ENCODE results near the gene NANP.
"Not testable (repeated sequence)": the region's sequence is repeated elsewhere in the genome, so short reads cannot be mapped to it uniquely, and the experiment has no call there.

The NANP gene

GRCh38 chr20:25623736-25624499, at the start of gene NANP:
Gene NANP, minus strand, starts transcription at chr20:25624014. Its CDS starts 66 bp downstream, at chr20:25623948.
- POLR2A ChIA-PET = no interaction called here
- DNase-seq (ENCODE audit: extremely low spot score) = peak; percentile 96
- TF ChIP-seq CTCF (IDR thresholded peaks at IDR 0.05; ENCODE audit: control extremely low read depth, extremely low read depth, low read depth, missing control alignments) = no peak
- CTCF ChIA-PET = no interaction called here

- TF ChIP-seq CTCF (IDR thresholded peaks at IDR 0.05; ENCODE audit: control extremely low read depth, extremely low read depth, low read depth, missing control alignments) = no peak
- CTCF ChIA-PET = no interaction called here
- POLR2A ChIA-PET = no interaction called here
- DNase-seq (ENCODE audit: extremely low spot score) = no peak
These were observed 48.9 kb upstream of the NANP start for GRCh38 chr20:25672659-25673235.

GRCh38 chr20:25669826-25670422, 46.1 kb upstream of the NANP start:
- ChIA-PET POLR2A (no interaction called here), CTCF (no interaction called here)
- DNase-seq (ENCODE audit: extremely low spot score) = no peak
- no peak for TF ChIP-seq CTCF (IDR thresholded peaks at IDR 0.05; ENCODE audit: control extremely low read depth, extremely low read depth, low read depth, missing control alignments)

GRCh38 chr20:25668446-25668845, 44.6 kb upstream of the NANP start:
- ChIA-PET POLR2A (no interaction called here), CTCF (no interaction called here)
- no peak for DNase-seq (ENCODE audit: extremely low spot score)
- TF ChIP-seq CTCF (IDR thresholded peaks at IDR 0.05; ENCODE audit: control extremely low read depth, extremely low read depth, low read depth, missing control alignments) = no peak

- DNase-seq (ENCODE audit: extremely low spot score) = no peak
- no peak for TF ChIP-seq CTCF (IDR thresholded peaks at IDR 0.05; ENCODE audit: control extremely low read depth, extremely low read depth, low read depth, missing control alignments)
- ChIA-PET CTCF (no interaction called here), POLR2A (no interaction called here)
These were observed 36.2 kb upstream of the NANP start for GRCh38 chr20:25659999-25660398.

GRCh38 chr20:25654487-25654886, 30.7 kb upstream of the NANP start:
- POLR2A ChIA-PET = no interaction called here
- no peak for DNase-seq (ENCODE audit: extremely low spot score)
- no peak for TF ChIP-seq CTCF (IDR thresholded peaks at IDR 0.05; ENCODE audit: control extremely low read depth, extremely low read depth, low read depth, missing control alignments)
- CTCF ChIA-PET = no interaction called here

- DNase-seq (ENCODE audit: extremely low spot score); POLR2A ChIA-PET: not testable (repeated sequence)
- CTCF ChIA-PET = interaction anchor here (0.7 kb wide), 1 partner anchor 34 kb away, joined by 3 read pairs; no protein-coding TSS in a partner anchor
These were observed 29.1 kb upstream of the NANP start for GRCh38 chr20:25652866-25653265.
